ENCODE measurements around the gene CLSTN2.

Gene CLSTN2

DNA sequence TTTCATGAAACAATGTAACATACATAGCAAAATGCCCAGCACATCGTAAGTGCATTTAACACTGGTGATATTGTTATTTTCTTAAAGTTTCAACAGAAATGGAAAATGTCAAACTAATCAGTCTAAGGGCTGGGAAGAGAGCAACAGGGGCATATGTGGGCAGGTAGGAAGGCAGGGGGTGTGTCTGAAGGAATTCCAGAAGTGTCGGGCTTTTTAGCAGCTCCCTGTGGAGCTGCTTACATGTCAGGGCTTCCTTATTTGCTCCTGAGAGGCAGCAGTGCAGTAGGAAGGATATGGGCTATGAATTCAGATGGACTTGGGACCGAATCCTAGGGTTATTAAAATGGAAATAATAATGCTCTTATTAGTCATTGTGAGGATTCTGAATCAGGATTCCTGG is 311.6 kb downstream of the CLSTN2 start:
- no peak for DNase-seq

GRCh38 chr3:140247775-140248174 is 312.8 kb downstream of the CLSTN2 start:
- no peak for DNase-seq

- DNase-seq = no peak
Observed at GRCh38 chr3:140249188-140249587, 314.2 kb downstream of the CLSTN2 start.

GRCh38 chr3:140250010-140250855 is 315.2 kb downstream of the CLSTN2 start:
- DNase-seq = no peak

DNA sequence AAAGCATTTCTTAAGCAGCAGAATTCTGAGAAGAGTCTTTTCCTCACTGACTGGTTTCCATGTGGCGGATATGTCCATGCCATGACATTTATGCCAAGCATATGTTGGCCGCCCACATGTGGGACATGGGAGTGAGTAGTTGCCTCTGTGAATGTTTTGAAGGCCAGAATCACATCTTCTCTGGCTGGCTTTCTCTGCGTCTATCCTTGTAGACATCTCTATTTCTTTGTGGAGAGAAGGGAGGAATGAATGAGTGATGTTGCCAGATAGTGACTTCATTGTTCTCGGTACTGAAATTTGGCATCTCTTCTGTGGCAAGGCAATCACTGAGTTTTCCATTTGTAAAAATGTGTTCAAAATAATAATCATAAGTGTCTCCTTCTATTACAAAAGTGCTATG is 316.0 kb downstream of the CLSTN2 start:
- DNase-seq = no peak

GRCh38 chr3:140251678-140252077 is 316.7 kb downstream of the CLSTN2 start:
- DNase-seq = no peak

- no peak for DNase-seq
Observed at GRCh38 chr3:140252812-140253656, 318.0 kb downstream of the CLSTN2 start.

DNA sequence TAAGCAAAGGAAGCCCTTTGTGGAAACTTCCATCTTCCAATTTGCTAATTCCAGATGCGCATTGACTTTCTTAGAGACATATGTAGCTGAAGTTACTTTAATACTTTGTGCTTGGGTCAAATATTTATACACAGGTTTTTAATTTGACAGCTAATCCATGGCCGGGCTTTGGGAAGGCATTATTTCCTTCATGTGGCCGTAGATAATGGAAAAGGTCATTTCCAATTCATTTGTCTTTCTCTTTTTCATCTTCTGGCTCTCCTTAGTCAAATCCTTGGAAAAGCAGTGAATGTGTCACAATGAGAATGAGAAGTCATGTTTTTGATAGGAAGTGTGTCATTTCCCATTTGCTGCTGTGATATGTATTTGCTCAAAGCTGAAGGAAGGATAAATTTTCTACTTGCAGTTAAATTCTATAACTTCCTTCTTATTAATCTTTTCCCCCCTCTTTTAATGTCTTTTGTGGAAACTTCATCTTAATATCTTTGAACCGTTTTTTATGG is 323.3 kb downstream of the CLSTN2 start:
- DNase-seq = no peak

DNA sequence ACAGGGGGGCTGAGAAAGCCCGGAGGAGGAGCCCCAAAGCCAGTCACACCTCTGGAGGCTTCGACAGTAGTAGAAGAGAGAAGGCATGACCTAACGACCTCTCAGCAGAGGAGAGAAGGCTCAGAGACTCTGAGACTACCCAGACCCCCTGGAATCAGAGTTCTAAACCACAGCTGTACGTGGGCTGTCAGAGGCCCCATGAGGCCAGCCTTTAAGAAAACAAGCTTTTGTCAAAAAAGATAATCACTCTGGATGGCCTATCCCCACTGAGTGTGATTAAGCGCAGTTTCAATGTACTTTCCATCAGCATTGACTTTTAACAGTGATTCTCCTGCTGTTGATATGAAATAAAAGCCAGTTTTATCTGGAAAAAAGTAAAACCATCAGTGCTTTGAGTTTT is 330.3 kb downstream of the CLSTN2 start:
- DNase-seq = no peak

DNA sequence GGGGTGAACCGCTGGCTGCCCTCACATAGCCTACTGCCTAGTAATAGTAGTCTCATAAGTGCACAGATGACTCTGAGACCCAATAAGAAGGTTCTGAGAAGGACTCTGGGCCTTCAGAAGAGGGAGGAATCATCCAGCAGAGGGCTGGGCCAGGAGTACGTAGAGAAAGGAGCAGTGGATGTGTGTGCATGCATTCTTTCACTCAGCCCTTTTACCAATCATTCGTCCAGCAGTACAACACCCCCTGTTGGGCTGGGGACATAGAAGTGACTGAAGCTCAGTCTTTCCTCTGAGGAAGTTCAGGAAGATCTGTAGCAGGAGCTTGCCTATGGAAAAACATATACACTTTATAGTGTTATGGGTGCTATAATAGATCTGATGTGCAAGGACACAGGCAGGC is 333.1 kb downstream of the CLSTN2 start:
- no peak for DNase-seq

DNA sequence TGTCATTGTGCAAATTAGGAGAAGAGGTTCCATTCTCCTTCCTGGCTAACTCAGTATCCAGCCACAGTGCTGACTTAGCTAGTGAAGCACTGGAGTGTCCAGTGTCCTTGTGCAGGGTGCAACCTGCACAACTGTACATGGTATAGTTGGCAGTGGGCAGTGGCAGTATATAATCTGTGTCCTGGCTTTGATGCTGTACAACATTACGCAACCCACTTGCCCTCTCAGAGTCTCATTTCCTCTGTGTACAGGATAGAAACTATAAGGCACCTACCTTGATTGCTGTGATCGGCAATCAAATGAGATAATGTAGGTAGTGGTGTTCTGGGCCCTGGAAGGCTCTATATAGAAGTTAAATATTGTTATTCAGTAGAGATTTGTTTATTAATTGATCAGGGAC is 333.6 kb downstream of the CLSTN2 start:
- no peak for DNase-seq

- DNase-seq = no peak
Observed at GRCh38 chr3:140270329-140270728, 335.3 kb downstream of the CLSTN2 start.

- DNase-seq = no peak
Observed at GRCh38 chr3:140273542-140274195, 338.7 kb downstream of the CLSTN2 start.

DNA sequence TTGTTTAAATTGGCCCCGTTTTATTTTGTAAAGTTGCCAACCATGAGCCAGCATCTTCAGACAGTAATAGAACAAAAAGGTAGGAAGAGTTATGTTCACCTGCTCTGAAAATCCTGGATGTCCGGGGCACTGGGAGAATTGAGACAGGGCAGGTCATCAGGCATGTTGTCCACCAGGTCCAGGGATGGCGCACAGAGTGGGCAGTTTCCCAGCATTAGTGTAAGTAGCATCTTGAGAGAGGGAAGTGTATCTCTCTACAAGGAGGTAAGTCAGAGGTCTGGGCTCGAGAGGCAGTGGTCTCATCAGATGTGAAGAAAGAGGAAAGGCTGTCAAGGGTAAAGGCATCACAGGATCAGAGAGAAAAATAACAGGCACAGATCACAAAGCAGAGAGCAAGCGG is 339.4 kb downstream of the CLSTN2 start:
- DNase-seq = no peak

- peak in 1 of 5 experiments; percentile 2 for DNase-seq
Observed at GRCh38 chr3:140276703-140277102, 341.7 kb downstream of the CLSTN2 start.

- no peak for DNase-seq
Observed at GRCh38 chr3:140277886-140278285, 342.9 kb downstream of the CLSTN2 start.

DNA sequence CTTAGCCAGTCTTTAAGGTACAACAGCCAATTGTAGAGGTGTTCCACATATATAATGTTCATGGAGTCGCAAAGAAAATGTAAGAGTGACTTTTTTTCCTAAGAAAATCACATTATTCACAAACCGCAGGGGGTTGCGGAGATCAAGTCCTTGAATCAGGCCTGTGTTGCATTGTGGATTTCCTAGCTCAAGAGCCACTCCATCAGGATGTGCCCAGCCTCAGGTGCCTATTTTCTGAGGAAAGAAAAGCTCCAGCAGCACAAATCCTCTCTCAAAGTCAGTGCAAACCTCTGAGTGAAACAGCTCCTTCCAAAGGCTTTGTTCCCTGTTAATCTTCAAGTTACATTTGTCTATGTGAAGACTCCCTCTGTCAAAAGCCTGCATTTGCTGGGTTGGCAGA is 349.4 kb downstream of the CLSTN2 start:
- no peak for DNase-seq

DNA sequence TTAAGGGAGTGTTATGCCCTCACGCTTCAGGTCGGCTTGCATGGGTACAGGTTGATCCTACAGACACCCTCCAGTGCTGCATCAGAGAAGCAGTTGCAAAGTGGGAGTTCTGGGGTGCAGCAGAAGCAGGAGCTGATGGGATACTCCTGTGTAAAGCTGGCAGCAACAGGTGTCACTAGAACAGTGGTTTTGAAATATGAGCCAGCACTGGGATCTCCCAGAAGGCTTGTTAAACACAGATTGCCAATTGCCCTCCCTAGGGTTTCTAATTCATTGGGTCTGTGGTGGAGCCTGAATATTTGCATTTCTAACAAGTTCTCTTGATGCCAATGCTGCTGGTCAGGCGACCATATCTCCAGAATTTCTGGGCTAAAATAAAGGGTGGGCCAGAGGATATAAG is 350.4 kb downstream of the CLSTN2 start:
- no peak for DNase-seq

GRCh38 chr3:140288595-140288994 is 353.6 kb downstream of the CLSTN2 start:
- no peak for DNase-seq

DNA sequence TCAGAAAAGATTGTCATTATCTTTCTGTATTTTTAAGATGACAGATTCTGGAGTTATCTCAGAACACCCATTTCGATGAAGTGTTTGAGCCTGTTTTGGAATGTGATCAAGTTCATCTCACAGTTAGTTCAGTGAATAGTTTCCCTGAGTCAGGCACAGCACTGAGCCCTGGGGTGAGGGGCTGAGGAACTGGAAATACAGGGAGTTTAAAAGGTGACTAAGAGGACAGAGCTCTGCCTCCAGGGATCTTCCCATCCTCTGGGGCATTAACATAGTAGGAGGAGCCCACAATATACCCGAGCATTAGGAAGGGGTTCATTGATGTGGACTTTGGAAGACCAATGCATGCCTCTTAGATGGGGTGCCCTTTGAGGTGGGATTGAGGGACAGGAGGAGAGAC is 355.1 kb downstream of the CLSTN2 start:
- DNase-seq = no peak

DNA sequence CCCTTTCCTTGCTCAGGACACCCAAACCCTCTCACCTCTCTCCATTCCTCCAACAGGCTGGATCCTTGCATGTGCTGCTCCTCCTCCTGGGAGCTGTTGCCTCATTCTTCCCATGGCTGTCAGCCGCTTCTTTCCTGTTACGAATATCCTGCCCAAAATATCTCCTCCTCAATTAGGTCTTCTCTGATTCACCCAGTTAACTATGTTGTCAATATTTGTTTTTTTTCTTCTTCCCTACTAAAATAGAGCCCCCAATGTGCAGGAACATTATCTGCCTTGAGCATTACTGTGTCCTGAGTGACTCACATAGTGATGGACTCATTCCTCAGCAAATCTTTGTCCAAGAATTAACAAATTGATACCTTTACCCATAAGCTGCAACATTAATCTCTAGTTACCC is 357.2 kb downstream of the CLSTN2 start:
- no peak for DNase-seq

DNA sequence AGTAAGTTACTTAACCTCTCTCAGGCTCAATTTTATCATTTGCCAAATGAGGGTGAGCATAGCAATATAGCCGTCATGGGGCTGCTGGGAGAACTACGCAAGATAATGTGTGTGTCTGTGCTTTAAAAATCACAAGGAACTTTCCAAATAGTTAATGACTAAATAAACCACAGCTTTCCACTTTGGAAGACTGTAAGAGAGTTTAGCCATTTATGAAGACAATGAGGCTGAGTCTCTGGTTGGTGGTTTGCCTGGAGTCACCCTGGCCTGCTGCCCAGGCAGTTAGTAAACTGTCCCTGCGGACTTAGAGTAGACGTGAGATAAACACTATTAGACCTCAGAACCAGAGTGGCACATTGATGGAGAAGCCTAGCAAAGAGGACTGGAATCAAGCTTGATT is 357.7 kb downstream of the CLSTN2 start:
- DNase-seq = no peak

DNA sequence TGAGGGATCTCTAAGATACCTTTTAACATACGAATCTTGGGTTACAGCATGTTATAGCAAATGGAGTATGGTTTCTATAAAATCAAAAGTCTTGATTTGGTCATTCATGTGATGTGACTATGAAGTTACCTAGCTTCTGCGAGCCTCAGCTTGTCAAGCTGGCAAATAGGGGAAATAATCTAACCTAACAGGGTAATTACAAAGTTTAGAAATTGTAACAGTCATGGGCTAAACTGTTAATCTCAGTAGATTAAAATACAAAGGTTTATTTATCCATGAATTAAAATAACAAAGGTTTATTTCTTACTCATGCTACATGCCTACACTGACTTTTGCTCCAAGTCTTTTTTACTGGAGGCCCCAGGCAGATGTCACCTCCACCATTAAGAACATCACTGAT is 359.1 kb downstream of the CLSTN2 start:
- no peak for DNase-seq
